Peyer's patch (tissue), 4 donors: ENCODE data around the gene LIN9.

Experiments used
- CTCF ChIP-seq, 6 experiments: fragments of 450-650 bp in 4 of 6; fragments of 200-600 bp in 2 of 6; sonication (generic) in 1 of 6; IDR thresholded peaks; one replicate each; pipeline ENCODE4 v1.5.1; 2017 to 2019; ENCODE audit warnings: antibody characterized with exemption in 6 of 6, mild to moderate bottlenecking in 3 of 6, moderate library complexity in 1 of 6
- POLR2A ChIP-seq, 2 donors: fragments of 450-650 bp; IDR thresholded peaks; one replicate each; pipeline ENCODE4 v1.5.1; 2017; ENCODE audit warnings: antibody characterized with exemption in 2 of 2, mild to moderate bottlenecking in 2 of 2, moderate library complexity in 2 of 2

GRCh38 chr1:226308723-226309397 lies at the start of gene LIN9:
- peak; percentile 30 to 45 for TF ChIP-seq POLR2A (IDR thresholded peaks at IDR 0.05)
- no peak for TF ChIP-seq CTCF (IDR thresholded peaks at IDR 0.05)
